ENCODE results near the gene HOXB7. TPM values are rescaled to one million over a fixed set of nuclear protein-coding genes. Genes with fewer than 3 reads are reported as not detected.
A peak's percentile ranks its signal among the peaks of the same experiment; 100 is the strongest.

The HOXB7 gene
- total and polyA plus RNA-seq, 2 experiments from 2014 or later: 11.1 to 18.9 TPM

GRCh38 chr17:48559840-48560817 is 50.7 kb downstream of the HOXB7 start:
- Histone ChIP-seq H3K27me3 (replicated peaks; ENCODE audit: insufficient read depth) (no peaks in the 10 kb centered on the region), H3K4me3 (no peak overlapping the region), H3K4me1 (ENCODE audit: insufficient read depth) (peaks cover 18% of the 10 kb centered on the region), H2AFZ (no peak overlapping the region), H3K27ac (no peak overlapping the region), H3K36me3 (ENCODE audit: low read depth) (no peaks in the 10 kb centered on the region), H3K9ac (no peak overlapping the region), H3K9me2 (ENCODE audit: insufficient read depth) (no peaks in the 10 kb centered on the region), H3F3A (ENCODE audit: insufficient read depth) (peaks cover 17% of the 10 kb centered on the region), H4K20me1 (ENCODE audit: insufficient read depth) (no peaks in the 10 kb centered on the region), H3K4me2 (ENCODE audit: unreplicated experiment) (no peak overlapping the region), H3K9me3 (ENCODE audit: low read depth) (no peaks in the 10 kb centered on the region), H3K79me2 (ENCODE audit: insufficient read depth) (peaks cover 64% of the 10 kb centered on the region)
- DNase-seq: no peak
- TF ChIP-seq EZH2 (IDR thresholded peaks at IDR 0.05; ENCODE audit: insufficient read depth, poor library complexity, severe bottlenecking): no peak
- TF ChIP-seq EZH2phosphoT487 (IDR thresholded peaks at IDR 0.05; ENCODE audit: insufficient read depth, low read depth): no peak
- in situ Hi-C loops (cut with MboI): no loop called here
- WGBS, 2 experiments (ENCODE audit: low coverage in 1 of 2, low lambda C conversion rate in 2 of 2, missing lambda C conversion rate in 2 of 2): 73 to 78% methylated on average over 13 to 14 of the region's 14 CpGs

GRCh38 chr17:48559122-48559839 is 51.5 kb downstream of the HOXB7 start:
- Histone ChIP-seq H3K4me3 (no peak overlapping the region), H3K79me2 (ENCODE audit: insufficient read depth) (peaks cover 69% of the 10 kb centered on the region), H3F3A (ENCODE audit: insufficient read depth) (peaks cover 17% of the 10 kb centered on the region), H3K36me3 (ENCODE audit: low read depth) (no peaks in the 10 kb centered on the region), H3K9me3 (ENCODE audit: low read depth) (no peaks in the 10 kb centered on the region), H3K9ac (no peak overlapping the region), H4K20me1 (ENCODE audit: insufficient read depth) (no peaks in the 10 kb centered on the region), H3K4me1 (ENCODE audit: insufficient read depth) (peaks cover 22% of the 10 kb centered on the region), H3K27me3 (replicated peaks; ENCODE audit: insufficient read depth) (no peaks in the 10 kb centered on the region), H3K27ac (no peak overlapping the region), H3K4me2 (ENCODE audit: unreplicated experiment) (no peak overlapping the region), H3K9me2 (ENCODE audit: insufficient read depth) (no peaks in the 10 kb centered on the region), H2AFZ (no peak overlapping the region)
- in situ Hi-C loops (cut with MboI): no loop called here
- no peak for DNase-seq
- 88 to 92% methylated on average over 16 of the region's 16 CpGs for WGBS, 2 experiments (ENCODE audit: low coverage in 1 of 2, low lambda C conversion rate in 2 of 2, missing lambda C conversion rate in 2 of 2)
- TF ChIP-seq EZH2phosphoT487 (IDR thresholded peaks at IDR 0.05; ENCODE audit: insufficient read depth, low read depth): no peak
- no peak for TF ChIP-seq EZH2 (IDR thresholded peaks at IDR 0.05; ENCODE audit: insufficient read depth, poor library complexity, severe bottlenecking)

GRCh38 chr17:48558831-48559121 is 52.0 kb downstream of the HOXB7 start:
- no peak overlapping the region for H3K9ac ChIP-seq
- in situ Hi-C loops (cut with MboI): no loop called here
- no peak for DNase-seq
- H3K4me1 ChIP-seq (ENCODE audit: insufficient read depth): peaks cover 22% of the 10 kb centered on the region
- H3F3A ChIP-seq (ENCODE audit: insufficient read depth): peaks cover 17% of the 10 kb centered on the region
- TF ChIP-seq EZH2phosphoT487 (IDR thresholded peaks at IDR 0.05; ENCODE audit: insufficient read depth, low read depth) (no peak), EZH2 (IDR thresholded peaks at IDR 0.05; ENCODE audit: insufficient read depth, poor library complexity, severe bottlenecking) (no peak)
- no peak overlapping the region for H2AFZ ChIP-seq
- 89 to 96% methylated on average over 2 of the region's 2 CpGs for WGBS, 2 experiments (ENCODE audit: low coverage in 1 of 2, low lambda C conversion rate in 2 of 2, missing lambda C conversion rate in 2 of 2)
- no peaks in the 10 kb centered on the region for H3K27me3 ChIP-seq (replicated peaks; ENCODE audit: insufficient read depth)
- no peaks in the 10 kb centered on the region for H3K9me2 ChIP-seq (ENCODE audit: insufficient read depth)
- no peak overlapping the region for H3K27ac ChIP-seq
- H3K9me3 ChIP-seq (ENCODE audit: low read depth): no peaks in the 10 kb centered on the region
- no peaks in the 10 kb centered on the region for H3K36me3 ChIP-seq (ENCODE audit: low read depth)
- H3K4me2 ChIP-seq (ENCODE audit: unreplicated experiment): no peak overlapping the region
- H3K79me2 ChIP-seq (ENCODE audit: insufficient read depth): peaks cover 70% of the 10 kb centered on the region
- H3K4me3 ChIP-seq: no peak overlapping the region
- H4K20me1 ChIP-seq (ENCODE audit: insufficient read depth): no peaks in the 10 kb centered on the region

- Histone ChIP-seq H3K79me2 (ENCODE audit: insufficient read depth) (peaks cover 69% of the 10 kb centered on the region), H3K4me2 (ENCODE audit: unreplicated experiment) (no peak overlapping the region), H3K27me3 (replicated peaks; ENCODE audit: insufficient read depth) (no peaks in the 10 kb centered on the region), H3K9me3 (ENCODE audit: low read depth) (no peaks in the 10 kb centered on the region), H3F3A (ENCODE audit: insufficient read depth) (peaks cover 17% of the 10 kb centered on the region), H3K9ac (no peak overlapping the region), H3K36me3 (ENCODE audit: low read depth) (no peaks in the 10 kb centered on the region), H3K27ac (no peak overlapping the region), H3K4me3 (no peak overlapping the region), H3K4me1 (ENCODE audit: insufficient read depth) (peaks cover 22% of the 10 kb centered on the region), H3K9me2 (ENCODE audit: insufficient read depth) (no peaks in the 10 kb centered on the region), H2AFZ (no peak overlapping the region), H4K20me1 (ENCODE audit: insufficient read depth) (no peaks in the 10 kb centered on the region)
- 87 to 90% methylated on average over 13 of the region's 13 CpGs for WGBS, 2 experiments (ENCODE audit: low coverage in 1 of 2, low lambda C conversion rate in 2 of 2, missing lambda C conversion rate in 2 of 2)
- DNase-seq: no peak
- TF ChIP-seq EZH2phosphoT487 (IDR thresholded peaks at IDR 0.05; ENCODE audit: insufficient read depth, low read depth): no peak
- TF ChIP-seq EZH2 (IDR thresholded peaks at IDR 0.05; ENCODE audit: insufficient read depth, poor library complexity, severe bottlenecking): no peak
- in situ Hi-C loops (cut with MboI): no loop called here
Measured at GRCh38 chr17:48558057-48558830, 52.6 kb downstream of the HOXB7 start.

MicroRNAs within 50 kb of the gene (microRNA counts, 767-probe panel; counts per million panel counts)
- microRNA hsa-miR-10a-5p: 6,041 counts per million, percentile 92 among the panel's probes with 10 or more counts

Small RNA genes lying within 50 kb of the gene (microRNA-seq; reads per million reads assigned to microRNA genes)
- gene MIR196A1 (ENCODE audit: borderline number of aligned reads): not detected

Small RNA genes lying within 50 kb of the gene (small RNA-seq; reads per million reads assigned to genes)
- not detected for gene MIR196A1 (ENCODE audit: low read depth, low replicate concordance)

Other genes starting within 250 kb of the HOXB7 start
- gene SKAP1, start 180.8 kb downstream of the HOXB7 start, total RNA-seq (2014; rRNA removed; shearing (Covaris generic)): not detected in 2 replicates
- not detected in 2 replicates for gene SKAP1, start 180.8 kb downstream of the HOXB7 start, polyA plus RNA-seq (2016; fragmentation: Nextera tagmentation; extraction: Ambion mirVana)
- not detected in 2 replicates for gene HOXB1, start 80.0 kb downstream of the HOXB7 start, total RNA-seq (2014; rRNA removed; shearing (Covaris generic))
- gene HOXB1, start 80.0 kb downstream of the HOXB7 start, polyA plus RNA-seq (2016; fragmentation: Nextera tagmentation; extraction: Ambion mirVana): not detected in 2 replicates
- 9.6 and 12.1 TPM in 2 replicates for gene HOXB2, start 65.9 kb downstream of the HOXB7 start, total RNA-seq (2014; rRNA removed; shearing (Covaris generic))
- gene HOXB2, start 65.9 kb downstream of the HOXB7 start, polyA plus RNA-seq (2016; fragmentation: Nextera tagmentation; extraction: Ambion mirVana): 25.3 and 27.4 TPM in 2 replicates
- gene HOXB4, start 32.7 kb downstream of the HOXB7 start, total RNA-seq (2014; rRNA removed; shearing (Covaris generic)): 2.2 and 3.3 TPM in 2 replicates
- gene HOXB4, start 32.7 kb downstream of the HOXB7 start, polyA plus RNA-seq (2016; fragmentation: Nextera tagmentation; extraction: Ambion mirVana): 0.54 and 1.2 TPM in 2 replicates
- 1.9 and 4.8 TPM in 2 replicates for gene HOXB3, start 20.8 kb downstream of the HOXB7 start, total RNA-seq (2014; rRNA removed; shearing (Covaris generic))
- 1.9 and 2.4 TPM in 2 replicates for gene HOXB3, start 20.8 kb downstream of the HOXB7 start, polyA plus RNA-seq (2016; fragmentation: Nextera tagmentation; extraction: Ambion mirVana)
- 0.22 TPM in 1 of 2 replicates, not detected in the other for gene HOXB5, start 17.2 kb downstream of the HOXB7 start, total RNA-seq (2014; rRNA removed; shearing (Covaris generic))
- gene HOXB5, start 17.2 kb downstream of the HOXB7 start, polyA plus RNA-seq (2016; fragmentation: Nextera tagmentation; extraction: Ambion mirVana): 1.3 and 2.0 TPM in 2 replicates
- 3.8 and 7.5 TPM in 2 replicates for gene HOXB6, start 6.0 kb downstream of the HOXB7 start, total RNA-seq (2014; rRNA removed; shearing (Covaris generic))
- 6.2 and 6.6 TPM in 2 replicates for gene HOXB6, start 6.0 kb downstream of the HOXB7 start, polyA plus RNA-seq (2016; fragmentation: Nextera tagmentation; extraction: Ambion mirVana)
- not detected in 2 replicates for gene HOXB8, start 4.3 kb upstream of the HOXB7 start, total RNA-seq (2014; rRNA removed; shearing (Covaris generic))
- not detected in 2 replicates for gene HOXB8, start 4.3 kb upstream of the HOXB7 start, polyA plus RNA-seq (2016; fragmentation: Nextera tagmentation; extraction: Ambion mirVana)
- gene HOXB9, start 15.3 kb upstream of the HOXB7 start, total RNA-seq (2014; rRNA removed; shearing (Covaris generic)): not detected in 2 replicates
- not detected in 2 replicates for gene HOXB9, start 15.3 kb upstream of the HOXB7 start, polyA plus RNA-seq (2016; fragmentation: Nextera tagmentation; extraction: Ambion mirVana)
- not detected in 2 replicates for gene PRAC1, start 111.5 kb upstream of the HOXB7 start, total RNA-seq (2014; rRNA removed; shearing (Covaris generic))
- not detected in 2 replicates for gene PRAC1, start 111.5 kb upstream of the HOXB7 start, polyA plus RNA-seq (2016; fragmentation: Nextera tagmentation; extraction: Ambion mirVana)
- not detected in 2 replicates for gene PRAC2, start 112.2 kb upstream of the HOXB7 start, total RNA-seq (2014; rRNA removed; shearing (Covaris generic))
- gene PRAC2, start 112.2 kb upstream of the HOXB7 start, polyA plus RNA-seq (2016; fragmentation: Nextera tagmentation; extraction: Ambion mirVana): not detected in 2 replicates
- not detected in 2 replicates for gene HOXB13, start 117.7 kb upstream of the HOXB7 start, total RNA-seq (2014; rRNA removed; shearing (Covaris generic))
- not detected in 2 replicates for gene HOXB13, start 117.7 kb upstream of the HOXB7 start, polyA plus RNA-seq (2016; fragmentation: Nextera tagmentation; extraction: Ambion mirVana)
- gene TTLL6, start 206.2 kb upstream of the HOXB7 start, total RNA-seq (2014; rRNA removed; shearing (Covaris generic)): not detected in 2 replicates
- gene TTLL6, start 206.2 kb upstream of the HOXB7 start, polyA plus RNA-seq (2016; fragmentation: Nextera tagmentation; extraction: Ambion mirVana): not detected in 2 replicates
- 40.9 and 60.6 TPM in 2 replicates for gene CALCOCO2, start 220.0 kb upstream of the HOXB7 start, total RNA-seq (2014; rRNA removed; shearing (Covaris generic))
- gene CALCOCO2, start 220.0 kb upstream of the HOXB7 start, polyA plus RNA-seq (2016; fragmentation: Nextera tagmentation; extraction: Ambion mirVana): 92.4 and 101 TPM in 2 replicates

All from GM23248 (cell line).